Kidney (tissue), 14 donors: Measurements from ENCODE around the gene ACYP1. TPM values are rescaled to one million over a fixed set of nuclear protein-coding genes. Genes with fewer than 3 reads are reported as not detected.

ENCODE experiments used
- DNase-seq, 5 donors: peaks; one replicate each; pipeline ENCODE4 v3.0.0-alpha.2; 2013 to 2020
- FAIRE-seq: peaks from 2 replicates; lab custom pipeline; 2012; peaks lifted over from hg19 to GRCh38; lab: Jason Lieb, UNC
- H3K27ac ChIP-seq, 2 donors: one replicate each; pipeline ENCODE4 v1.7.0; 2013; ENCODE audit warnings: low read depth in 2 of 2, low read length in 2 of 2, inconsistent platforms in 1 of 2
- H3K27me3 ChIP-seq: one replicate; pipeline ENCODE4 v1.7.1; 2013; ENCODE audit warnings: low read length, inconsistent platforms; ENCODE audit not compliant: control insufficient read depth, insufficient read depth
- H3K36me3 ChIP-seq, 3 donors: one replicate each; pipeline versions ENCODE4 v1.7.0 to v1.7.1; 2013; ENCODE audit warnings: low read length in 3 of 3, control low read depth in 1 of 3, inconsistent platforms in 1 of 3; ENCODE audit not compliant: insufficient read depth in 3 of 3, control insufficient read depth in 2 of 3
- H3K4me1 ChIP-seq, 3 donors: one replicate each; pipeline versions ENCODE4 v1.7.0 to v1.7.1; 2013; ENCODE audit warnings: low read length in 3 of 3, inconsistent platforms in 1 of 3, low read depth in 1 of 3; ENCODE audit not compliant: control insufficient read depth in 2 of 3, insufficient read depth in 2 of 3
- H3K4me3 ChIP-seq, 3 donors: one replicate each; pipeline versions ENCODE4 v1.7.0 to v1.8.1; 2013; ENCODE audit warnings: low read length in 3 of 3, control low read depth in 1 of 3, inconsistent platforms in 1 of 3
- H3K9ac ChIP-seq, 3 donors: one replicate each; pipeline versions ENCODE4 v1.7.0 to v1.7.1; 2013; ENCODE audit warnings: low read length in 3 of 3, control low read depth in 1 of 3, inconsistent platforms in 1 of 3
- H3K9me3 ChIP-seq, 3 donors: one replicate each; pipeline versions ENCODE4 v1.7.0 to v1.7.1; 2013; ENCODE audit warnings: low read length in 3 of 3, control low read depth in 1 of 3, inconsistent platforms in 1 of 3; ENCODE audit not compliant: control insufficient read depth in 2 of 3, insufficient read depth in 1 of 3
- intact Hi-C: fragments of 100-400 bp; cut with DNase I; formaldehyde crosslinking; loops from one replicate; pipeline ENCODE4 v1.11.1; 2022
- polyA plus RNA-seq: library from polyadenylated mRNA; stranded (reverse); fragments of 350-450 nt; fragmentation: Illumina TruSeq; extraction: RNeasy Lipid Tissue Mini Kit (QIAGEN cat#74804); gene quantifications from one replicate; pipeline ENCODE4 v1.2.3, GENCODE V29; 2014; ENCODE audit warnings: low read depth, low replicate concordance; ENCODE audit not compliant: insufficient read depth
- total RNA-seq: library from RNA; stranded (reverse); fragmentation: NEBNext Ultra II Directional; extraction: Animal tissue kit (Norgen Biotek cat#: 25700); gene quantifications from one replicate; pipeline ENCODE4 v1.2.1, GENCODE V29; 2021
- TF ChIP-seq, protein P1 (sequence below): IDR thresholded peaks from 3 replicates; pipeline ENCODE4 v1.5.1; 2012; ENCODE audit warnings: mild to moderate bottlenecking, moderate library complexity, borderline replicate concordance; ENCODE audit not compliant: insufficient read depth; ENCODE audit errors: extremely low read depth
- donor health status: control.
- donor health status: control.
- donor health status: control.
- donor health status: control.
- donor health status: control.
- donor health status: DM: yes; HTN: yes; CAD: no.
- donor health status: Normal renal cell carcinoma (clear cell type).

Gene ACYP1
- total and polyA plus RNA-seq, 2 donors from 2014 or later, result 16.8 to 20.6 TPM

DNA sequence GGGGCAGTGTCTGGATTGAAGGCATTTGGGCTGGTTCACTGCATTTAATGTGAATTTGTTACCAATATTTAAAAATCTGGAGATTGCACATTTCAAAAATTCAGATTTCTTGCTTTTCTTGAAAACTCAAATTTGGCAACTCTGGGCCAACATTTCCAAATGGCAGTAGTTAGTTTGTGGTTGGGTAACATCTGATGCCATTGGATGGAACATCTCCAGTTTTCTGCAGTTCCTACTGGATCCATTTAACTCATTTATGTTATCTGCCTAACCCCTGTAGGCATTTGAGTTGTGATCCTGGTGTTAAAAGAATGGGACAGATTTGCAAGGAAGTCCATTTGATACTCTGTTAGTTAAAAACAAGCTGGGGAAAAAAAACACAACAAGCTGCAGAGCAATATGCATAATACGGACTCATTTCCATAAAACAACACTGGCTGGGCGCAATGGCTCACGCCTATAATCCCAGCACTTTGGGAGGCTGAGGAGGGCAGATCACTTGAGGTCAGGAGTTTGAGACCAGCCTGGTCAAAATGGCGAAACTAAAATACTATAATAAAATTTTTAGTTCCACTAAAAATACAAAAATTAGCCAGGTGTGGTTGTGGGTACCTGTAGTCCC lies 53.2 kb downstream of the ACYP1 start:
- Histone ChIP-seq H3K4me3 (no peak overlapping the region), H3K27me3 (no peaks in the 10 kb centered on the region), H3K9ac (no peak overlapping the region), H3K4me1 (no peaks in the 10 kb centered on the region), H3K9me3 (no peaks in the 10 kb centered on the region), H3K36me3 (peaks cover 19 to 73% (median 23%) of the 10 kb centered on the region in 3 donors), H3K27ac (no peak overlapping the region)
- DNase-seq (no peak), FAIRE-seq (no peak)
- intact Hi-C loops, result no loop called here
- TF ChIP-seq, protein P1, sequence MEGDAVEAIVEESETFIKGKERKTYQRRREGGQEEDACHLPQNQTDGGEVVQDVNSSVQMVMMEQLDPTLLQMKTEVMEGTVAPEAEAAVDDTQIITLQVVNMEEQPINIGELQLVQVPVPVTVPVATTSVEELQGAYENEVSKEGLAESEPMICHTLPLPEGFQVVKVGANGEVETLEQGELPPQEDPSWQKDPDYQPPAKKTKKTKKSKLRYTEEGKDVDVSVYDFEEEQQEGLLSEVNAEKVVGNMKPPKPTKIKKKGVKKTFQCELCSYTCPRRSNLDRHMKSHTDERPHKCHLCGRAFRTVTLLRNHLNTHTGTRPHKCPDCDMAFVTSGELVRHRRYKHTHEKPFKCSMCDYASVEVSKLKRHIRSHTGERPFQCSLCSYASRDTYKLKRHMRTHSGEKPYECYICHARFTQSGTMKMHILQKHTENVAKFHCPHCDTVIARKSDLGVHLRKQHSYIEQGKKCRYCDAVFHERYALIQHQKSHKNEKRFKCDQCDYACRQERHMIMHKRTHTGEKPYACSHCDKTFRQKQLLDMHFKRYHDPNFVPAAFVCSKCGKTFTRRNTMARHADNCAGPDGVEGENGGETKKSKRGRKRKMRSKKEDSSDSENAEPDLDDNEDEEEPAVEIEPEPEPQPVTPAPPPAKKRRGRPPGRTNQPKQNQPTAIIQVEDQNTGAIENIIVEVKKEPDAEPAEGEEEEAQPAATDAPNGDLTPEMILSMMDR, result no peak

DNA sequence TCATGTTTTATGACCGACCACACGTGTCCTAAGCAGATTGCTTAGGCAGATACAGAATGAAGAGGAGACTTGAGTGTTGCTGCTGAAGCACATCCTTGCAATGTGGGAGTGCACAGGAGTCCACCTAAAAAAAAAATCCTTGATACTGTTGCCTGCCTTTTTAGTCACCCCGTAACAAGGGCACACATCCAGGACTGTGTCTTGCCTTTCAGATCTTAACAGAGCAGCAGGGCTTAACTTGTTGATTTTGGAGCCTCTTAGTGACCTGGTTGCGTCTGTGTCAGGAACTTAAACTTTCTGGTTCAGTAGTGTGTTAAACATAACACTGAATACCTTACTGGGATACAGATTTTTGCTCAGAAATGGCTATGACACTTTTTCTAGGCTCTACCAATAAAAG lies 54.6 kb downstream of the ACYP1 start:
- H3K27ac ChIP-seq, result no peak overlapping the region

DNA sequence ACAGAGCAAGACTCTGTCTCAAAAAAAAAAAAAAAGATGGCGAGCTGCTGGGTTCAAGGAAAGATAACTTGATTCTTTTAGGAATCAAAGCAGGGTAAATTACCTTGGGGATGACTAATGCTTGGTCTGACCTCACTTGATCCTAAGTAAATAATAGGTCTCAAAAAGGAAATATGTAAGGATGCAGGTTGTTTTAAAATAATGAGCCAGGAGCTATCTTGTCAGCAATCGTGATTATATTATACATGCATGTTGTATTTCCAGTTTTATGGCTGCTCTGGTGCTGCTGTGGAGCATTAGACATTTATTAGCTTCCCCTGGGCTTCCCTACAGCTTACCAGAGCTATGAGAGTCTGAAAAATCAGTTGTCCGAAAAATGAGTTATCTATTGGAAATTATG lies 58.5 kb downstream of the ACYP1 start:
- no peak overlapping the region for H3K27ac ChIP-seq
- no peaks in the 10 kb centered on the region for H3K27me3 ChIP-seq
- FAIRE-seq (no peak), DNase-seq (no peak)
- H3K4me1 ChIP-seq, result peaks cover 0 to 15% (median 10%) of the 10 kb centered on the region in 3 donors
- H3K9ac ChIP-seq, result no peak overlapping the region
- H3K4me3 ChIP-seq, result no peak overlapping the region
- TF ChIP-seq, protein P1, result no peak
- H3K9me3 ChIP-seq, result no peaks in the 10 kb centered on the region
- intact Hi-C loops, result no loop called here
- H3K36me3 ChIP-seq, result peaks cover 12 to 54% (median 19%) of the 10 kb centered on the region in 3 donors

More for the DNA sequence above, 54.6 kb downstream of the ACYP1 start:
- FAIRE-seq, result no peak
- DNase-seq, result no peak
- H3K36me3 ChIP-seq, result peaks cover 17 to 68% (median 19%) of the 10 kb centered on the region in 3 donors
- TF ChIP-seq, protein P1, result no peak
- H3K9ac ChIP-seq, result no peak overlapping the region
- intact Hi-C loops, result no loop called here
- H3K4me1 ChIP-seq, result peaks cover 0 to 1% (median under 1%) of the 10 kb centered on the region in 3 donors
- H3K9me3 ChIP-seq, result no peaks in the 10 kb centered on the region
- H3K4me3 ChIP-seq, result no peak overlapping the region
- H3K27me3 ChIP-seq, result no peaks in the 10 kb centered on the region
